Measurements from ENCODE around the gene ZFP62.

ZFP62 gene

GRCh38 chr5:180874804-180875582 is 13.9 kb upstream of the ZFP62 start:
- DNase-seq, result no peak
- TF ChIP-seq POLR2A (IDR thresholded peaks at IDR 0.05; ENCODE audit: low read length) (no peak), GATA1 (IDR thresholded peaks at IDR 0.05; ENCODE audit: low read depth, low read length) (no peak)

DNA sequence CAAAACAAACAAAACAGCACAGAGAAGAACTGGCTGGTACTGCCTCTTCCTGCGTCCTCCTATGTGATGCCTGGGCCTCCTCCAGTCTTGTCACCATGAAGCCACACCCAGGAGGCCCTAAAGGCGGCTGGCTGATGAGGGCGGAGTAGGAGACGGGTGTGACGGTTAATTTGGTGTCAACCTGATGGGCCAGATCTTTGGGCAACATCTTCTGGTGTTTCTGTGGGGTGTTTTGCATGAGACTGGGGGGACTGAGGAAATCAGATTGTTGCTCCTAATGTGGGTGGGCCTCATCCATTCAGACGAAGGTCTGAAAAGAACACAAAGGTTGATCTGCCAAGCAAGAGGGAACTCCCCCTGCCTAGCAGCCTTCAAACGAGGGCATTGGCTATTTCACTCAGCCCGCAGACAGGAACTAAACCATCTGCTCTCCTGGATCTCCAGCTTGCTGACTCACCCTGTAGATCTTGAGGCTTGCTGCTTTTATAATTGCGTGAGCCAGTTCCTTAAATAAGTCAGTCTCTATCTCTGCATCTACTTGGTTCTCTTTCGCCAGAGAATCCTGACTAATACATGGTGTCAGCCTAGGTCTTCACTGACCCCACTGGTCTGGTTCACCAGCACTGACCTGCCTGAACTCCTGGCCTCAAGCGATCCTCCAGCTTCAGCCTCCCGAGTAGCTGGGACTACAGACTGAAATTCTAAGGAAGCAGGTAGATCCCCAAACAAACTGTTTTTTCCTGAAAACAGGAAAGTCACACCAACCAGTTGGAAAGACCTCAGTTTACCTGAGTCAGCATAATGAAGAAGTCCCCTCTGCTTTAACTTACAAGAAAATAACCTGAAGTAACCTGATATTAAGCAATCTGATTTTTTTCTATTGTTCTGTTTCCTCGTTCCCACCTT is 12.8 kb upstream of the ZFP62 start:
- TF ChIP-seq GATA1 (IDR thresholded peaks at IDR 0.05; ENCODE audit: low read depth, low read length) (no peak), POLR2A (IDR thresholded peaks at IDR 0.05; ENCODE audit: low read length) (no peak)
- DNase-seq, result peak; percentile 72 to 78

GRCh38 chr5:180872419-180872818 is 11.3 kb upstream of the ZFP62 start:
- no peak for DNase-seq
- no peak for TF ChIP-seq POLR2A (IDR thresholded peaks at IDR 0.05; ENCODE audit: low read length)
- no peak for TF ChIP-seq GATA1 (IDR thresholded peaks at IDR 0.05; ENCODE audit: low read depth, low read length)

- DNase-seq, result no peak
- no peak for TF ChIP-seq POLR2A (IDR thresholded peaks at IDR 0.05; ENCODE audit: low read length)
- TF ChIP-seq GATA1 (IDR thresholded peaks at IDR 0.05; ENCODE audit: low read depth, low read length), result no peak
Observed at GRCh38 chr5:180870276-180871068, 9.4 kb upstream of the ZFP62 start.

DNA sequence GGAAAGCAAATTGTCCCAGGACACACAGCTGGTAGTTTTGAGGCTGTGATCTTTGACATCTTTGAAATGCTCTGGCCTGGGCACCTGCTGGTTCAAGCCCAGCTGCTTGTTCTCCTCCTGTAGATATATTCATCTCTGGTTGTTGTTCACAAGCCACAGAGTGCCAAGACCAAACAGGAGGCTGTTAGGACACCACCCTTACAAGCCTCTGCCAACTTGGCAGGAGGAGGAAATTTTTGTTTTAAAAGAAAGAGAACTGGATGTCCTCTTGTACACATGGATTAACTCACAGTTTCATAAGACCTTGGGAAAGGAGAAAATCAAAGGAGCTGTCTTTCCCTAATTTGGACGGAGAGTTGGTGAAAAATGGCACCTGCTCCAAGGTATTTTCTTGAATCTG is 8.5 kb upstream of the ZFP62 start:
- TF ChIP-seq GATA1 (IDR thresholded peaks at IDR 0.05; ENCODE audit: low read depth, low read length) (no peak), POLR2A (IDR thresholded peaks at IDR 0.05; ENCODE audit: low read length) (no peak)
- no peak for DNase-seq

GRCh38 chr5:180868960-180869359 is 7.9 kb upstream of the ZFP62 start:
- TF ChIP-seq POLR2A (IDR thresholded peaks at IDR 0.05; ENCODE audit: low read length), result no peak
- DNase-seq, result peak; percentile 70 to 86

DNA sequence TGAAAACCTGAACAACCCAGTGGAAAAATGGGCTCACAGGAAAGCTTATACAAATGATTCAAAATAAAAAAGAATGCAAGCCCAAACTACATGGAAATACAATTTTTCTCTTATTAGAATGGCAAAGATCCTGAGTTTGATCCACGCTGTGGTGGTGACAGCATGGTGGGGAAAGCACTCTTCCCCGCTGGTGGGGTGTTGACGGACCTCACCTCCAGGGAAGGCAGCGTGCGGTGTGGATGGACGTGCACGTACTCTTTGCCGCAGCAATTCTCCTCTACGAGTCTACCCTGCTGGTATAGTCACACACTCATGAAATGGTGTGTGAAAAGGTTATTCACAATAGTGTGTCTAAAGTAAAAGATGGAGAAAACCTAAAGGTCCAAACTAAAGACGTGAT is 5.9 kb upstream of the ZFP62 start:
- DNase-seq, result no peak
- no peak for TF ChIP-seq GATA1 (IDR thresholded peaks at IDR 0.05; ENCODE audit: low read depth, low read length)
- no peak for TF ChIP-seq POLR2A (IDR thresholded peaks at IDR 0.05; ENCODE audit: low read length)

GRCh38 chr5:180865981-180866695 is 5.1 kb upstream of the ZFP62 start:
- DNase-seq, result no peak
- no peak for TF ChIP-seq POLR2A (IDR thresholded peaks at IDR 0.05; ENCODE audit: low read length)
- no peak for TF ChIP-seq GATA1 (IDR thresholded peaks at IDR 0.05; ENCODE audit: low read depth, low read length)

GRCh38 chr5:180862645-180863044 is 1.6 kb upstream of the ZFP62 start:
- no peak for DNase-seq
- TF ChIP-seq GATA1 (IDR thresholded peaks at IDR 0.05; ENCODE audit: low read depth, low read length) (no peak), POLR2A (IDR thresholded peaks at IDR 0.05; ENCODE audit: low read length) (no peak)

- peak; percentile 80 to 83 for DNase-seq
- TF ChIP-seq GATA1 (IDR thresholded peaks at IDR 0.05; ENCODE audit: low read depth, low read length) (no peak), POLR2A (IDR thresholded peaks at IDR 0.05; ENCODE audit: low read length) (no peak)
Observed at GRCh38 chr5:180860273-180860886, 696 bp downstream of the ZFP62 start.

GRCh38 chr5:180858586-180858985 is 2.5 kb downstream of the ZFP62 start:
- DNase-seq, result no peak
- TF ChIP-seq POLR2A (IDR thresholded peaks at IDR 0.05; ENCODE audit: low read length), result no peak
- TF ChIP-seq GATA1 (IDR thresholded peaks at IDR 0.05; ENCODE audit: low read depth, low read length), result no peak

- no peak for TF ChIP-seq GATA1 (IDR thresholded peaks at IDR 0.05; ENCODE audit: low read depth, low read length)
- no peak for TF ChIP-seq POLR2A (IDR thresholded peaks at IDR 0.05; ENCODE audit: low read length)
Observed at GRCh38 chr5:180853848-180854176, 7.3 kb downstream of the ZFP62 start.

More at GRCh38 chr5:180853848-180854176, 7.3 kb downstream of the ZFP62 start:
- no peak for DNase-seq
